Stimulated activated CD8-positive, alpha-beta memory T cell treated with anti-CD3 and anti-CD28 coated beads, Interleukin-12 subunit alpha, Interleukin-12 subunit beta, amount 100 ng/mL, for 24 hours (primary cell): ENCODE data around the gene ADAMTS13.

ENCODE experiments used
- DNase-seq: peaks from one replicate; pipeline ENCODE4 v3.0.0-alpha.2; 2020; ENCODE audit errors: extremely low read depth

Gene ADAMTS13

GRCh38 chr9:133454943-133455673 lies 32.9 kb downstream of the ADAMTS13 start:
- no peak for DNase-seq

GRCh38 chr9:133455936-133456335 lies 33.8 kb downstream of the ADAMTS13 start:
- DNase-seq: no peak

GRCh38 chr9:133456409-133456808 lies 34.2 kb downstream of the ADAMTS13 start:
- no peak for DNase-seq

GRCh38 chr9:133457233-133457632 lies 35.1 kb downstream of the ADAMTS13 start:
- no peak for DNase-seq

GRCh38 chr9:133457748-133458147 lies 35.6 kb downstream of the ADAMTS13 start:
- DNase-seq: no peak

GRCh38 chr9:133458643-133459312 lies 36.6 kb downstream of the ADAMTS13 start:
- no peak for DNase-seq

- DNase-seq: peak; percentile 88
Observed at GRCh38 chr9:133459476-133460404, 37.6 kb downstream of the ADAMTS13 start, which contains the start of gene CACFD1. CACFD1 (plus strand) TSS chr9:133459978; CDS start chr9:133460067, 89 bp downstream.

- no peak for DNase-seq
Observed at GRCh38 chr9:133460405-133461175, 38.4 kb downstream of the ADAMTS13 start.

- DNase-seq: no peak
Observed at GRCh38 chr9:133461975-133462374, 39.8 kb downstream of the ADAMTS13 start.

GRCh38 chr9:133463234-133463863 lies 41.2 kb downstream of the ADAMTS13 start:
- DNase-seq: no peak

- DNase-seq: no peak
Observed at GRCh38 chr9:133463864-133464615, 41.9 kb downstream of the ADAMTS13 start.

- DNase-seq: no peak
Observed at GRCh38 chr9:133464638-133465037, 42.5 kb downstream of the ADAMTS13 start.

- no peak for DNase-seq
Observed at GRCh38 chr9:133465984-133466383, 43.8 kb downstream of the ADAMTS13 start.

GRCh38 chr9:133467101-133467500 lies 44.9 kb downstream of the ADAMTS13 start:
- no peak for DNase-seq

GRCh38 chr9:133468374-133468773 lies 46.2 kb downstream of the ADAMTS13 start:
- no peak for DNase-seq

- DNase-seq: no peak
Observed at GRCh38 chr9:133468777-133469421, 46.7 kb downstream of the ADAMTS13 start.

- no peak for DNase-seq
Observed at GRCh38 chr9:133470427-133470924, 48.3 kb downstream of the ADAMTS13 start.

- no peak for DNase-seq
Observed at GRCh38 chr9:133470988-133471387, 48.8 kb downstream of the ADAMTS13 start.

GRCh38 chr9:133471551-133472276 lies 49.5 kb downstream of the ADAMTS13 start:
- no peak for DNase-seq
